Astrocyte of the cerebellum (primary cell): Measurements from ENCODE around the gene PDLIM4.

Experiments
- DNase-seq: peaks from one replicate; pipeline ENCODE4 v3.0.0-alpha.2; 2011; ENCODE audit warnings: low read depth
- H3K4me3 ChIP-seq: 2 replicates; pipeline ENCODE4 v1.5.1; 2011; ENCODE audit warnings: mild to moderate bottlenecking, low read depth, low read length, moderate library complexity
- CTCF ChIP-seq: IDR thresholded peaks from 2 replicates; pipeline ENCODE4 v1.5.1; 2012; ENCODE audit warnings: low read length, low read depth, moderate library complexity, mild to moderate bottlenecking; ENCODE audit errors: missing control alignments
- in situ Hi-C: cut with HindIII; loops from 2 replicates; pipeline ENCODE4 v1.10.0; 2017; ENCODE audit warnings: low sequenced_read_pairs

The PDLIM4 gene

GRCh38 chr5:132313366-132313765 is 55.9 kb downstream of the PDLIM4 start:
- in situ Hi-C loops, result no loop called here
- H3K4me3 ChIP-seq, result no peak overlapping the region
- no peak for DNase-seq
- TF ChIP-seq CTCF, result no peak

DNA sequence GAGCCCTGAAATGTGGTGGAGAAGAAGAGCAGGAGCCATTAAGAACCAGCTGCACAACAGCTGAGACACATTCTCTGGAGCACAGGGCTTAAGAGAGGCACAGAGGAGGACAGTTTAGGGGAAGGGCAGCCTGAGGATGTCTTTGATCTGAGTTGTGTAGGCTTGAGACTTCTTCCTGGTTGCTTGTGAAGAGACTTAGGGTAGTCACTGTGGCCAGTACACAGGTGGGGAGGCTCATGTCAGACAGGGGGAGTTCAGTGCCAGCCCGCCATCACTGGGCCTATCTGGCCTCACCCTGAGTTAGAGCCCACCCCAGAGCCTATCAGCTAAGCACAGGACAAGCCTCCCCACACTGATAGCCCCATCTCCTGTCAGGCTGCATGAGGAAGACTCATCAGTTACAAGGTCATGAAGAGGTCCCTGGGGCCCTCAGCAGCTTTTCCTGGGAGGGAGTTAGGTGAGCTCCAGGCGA is 56.5 kb downstream of the PDLIM4 start:
- no peak overlapping the region for H3K4me3 ChIP-seq
- no peak for DNase-seq
- in situ Hi-C loops, result no loop called here
- TF ChIP-seq CTCF, result no peak

DNA sequence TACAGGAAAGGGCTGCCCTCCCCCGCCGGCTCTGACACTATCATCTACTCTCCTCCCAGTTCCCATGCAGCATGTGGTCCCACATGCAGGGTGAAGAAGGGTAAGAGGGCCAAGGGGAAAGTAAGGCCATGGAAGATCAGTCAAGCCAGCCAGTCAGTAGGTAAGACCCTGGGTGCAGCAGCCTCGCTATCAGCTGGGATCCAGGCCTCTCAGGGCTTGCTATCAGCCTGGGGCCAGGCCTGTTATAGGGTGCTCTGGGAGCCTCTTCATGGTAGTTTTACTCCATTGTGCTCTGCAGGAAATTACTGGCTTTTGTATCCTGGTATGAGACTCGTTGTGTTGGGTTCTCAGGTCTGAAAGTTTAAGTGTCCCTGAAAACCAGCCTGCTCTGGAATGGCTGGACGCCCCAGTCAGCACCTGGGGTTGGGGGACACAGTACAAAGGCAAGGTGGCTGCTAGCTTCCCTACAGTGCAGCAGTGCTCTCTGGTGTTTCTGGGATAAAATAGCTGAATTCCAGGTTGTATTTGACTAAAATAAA is 58.1 kb downstream of the PDLIM4 start:
- in situ Hi-C loops, result no loop called here
- no peak overlapping the region for H3K4me3 ChIP-seq
- DNase-seq, result no peak
- peak; percentile 9 for TF ChIP-seq CTCF

DNA sequence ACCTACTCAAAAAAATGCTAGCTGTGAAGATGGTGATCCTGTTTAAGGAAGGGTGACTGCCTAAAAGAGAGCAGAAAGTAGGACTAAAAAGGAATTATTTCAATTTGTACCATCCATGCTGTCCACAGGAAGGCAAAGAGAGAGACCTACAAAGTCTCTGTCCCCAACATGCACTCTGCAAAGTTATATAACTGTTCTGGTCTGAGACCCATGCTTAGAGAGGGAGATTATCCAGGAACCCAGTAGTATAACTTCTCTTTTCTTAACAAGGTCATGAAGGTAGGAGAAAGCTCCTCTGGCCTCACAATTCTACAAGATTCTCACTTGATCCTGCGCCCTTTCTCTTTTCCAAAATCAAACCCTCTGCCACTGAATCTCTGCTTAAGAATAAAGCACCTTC is 62.5 kb downstream of the PDLIM4 start:
- in situ Hi-C loops, result no loop called here
- no peak for TF ChIP-seq CTCF
- no peak overlapping the region for H3K4me3 ChIP-seq
- DNase-seq, result no peak

DNA sequence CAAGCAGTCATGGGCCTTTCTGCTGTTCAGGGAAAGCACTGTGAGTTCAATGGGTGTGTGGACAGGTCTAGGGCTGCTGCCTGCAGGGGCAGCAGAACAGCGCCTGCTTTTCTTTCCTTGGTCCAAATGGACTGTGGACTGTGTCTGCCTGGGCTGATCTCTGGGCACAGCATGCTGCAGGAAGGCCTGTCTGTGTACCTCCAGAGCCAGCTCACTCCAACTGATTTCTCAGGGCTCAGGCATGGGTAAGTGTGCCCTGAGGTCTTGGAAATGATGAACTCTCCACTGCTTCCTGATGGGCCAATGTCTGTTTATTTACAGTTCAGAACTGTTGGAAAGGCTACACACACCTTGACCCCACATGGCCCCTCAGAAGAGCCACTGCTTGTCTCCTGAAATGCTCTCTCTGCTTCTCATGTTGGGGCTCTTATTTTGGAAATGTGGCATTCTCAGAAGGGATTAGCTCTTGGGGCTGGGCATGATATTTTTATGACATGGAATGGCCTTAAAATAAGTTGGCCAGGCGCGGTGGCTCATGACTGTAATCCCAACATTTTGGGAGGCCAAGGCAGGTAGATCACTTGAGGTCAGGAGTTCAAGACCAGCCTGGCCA is 63.7 kb downstream of the PDLIM4 start:
- in situ Hi-C loops, result no loop called here

DNA sequence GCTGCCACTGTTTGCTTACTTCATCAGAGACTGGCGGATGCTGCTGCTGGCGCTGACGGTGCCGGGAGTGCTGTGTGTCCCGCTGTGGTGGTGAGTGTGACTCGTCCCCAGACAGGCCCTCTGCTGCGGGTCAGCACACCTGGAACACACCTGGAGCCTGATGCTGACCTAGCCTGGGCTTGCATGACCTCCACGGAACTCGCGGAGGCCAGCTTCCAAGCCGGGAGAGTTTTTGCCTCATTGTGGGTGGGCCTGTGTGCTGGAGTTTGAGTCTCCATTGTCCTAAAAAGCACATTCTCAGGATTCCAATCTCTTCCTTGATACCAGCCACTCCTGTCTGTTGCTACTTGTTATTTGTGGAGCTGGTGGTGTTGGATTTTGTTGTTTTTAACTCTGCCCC is 64.8 kb downstream of the PDLIM4 start:
- TF ChIP-seq CTCF, result no peak
- H3K4me3 ChIP-seq, result no peak overlapping the region
- in situ Hi-C loops, result no loop called here
- no peak for DNase-seq

More for the DNA sequence above, 63.7 kb downstream of the PDLIM4 start:
- H3K4me3 ChIP-seq, result no peak overlapping the region
- DNase-seq, result no peak
- TF ChIP-seq CTCF, result no peak
